ENCODE data around the gene GLMP. TPM values are rescaled to one million over a fixed set of nuclear protein-coding genes. Genes with fewer than 3 reads are reported as not detected.

GLMP gene
- polyA plus RNA-seq, 12 donors = 12.7 to 57.9 (median 21.4) TPM; not detected in 1

GRCh38 chr1:156257711-156258110 lies 37.8 kb downstream of the GLMP start:
- DNase-seq = no peak

DNA sequence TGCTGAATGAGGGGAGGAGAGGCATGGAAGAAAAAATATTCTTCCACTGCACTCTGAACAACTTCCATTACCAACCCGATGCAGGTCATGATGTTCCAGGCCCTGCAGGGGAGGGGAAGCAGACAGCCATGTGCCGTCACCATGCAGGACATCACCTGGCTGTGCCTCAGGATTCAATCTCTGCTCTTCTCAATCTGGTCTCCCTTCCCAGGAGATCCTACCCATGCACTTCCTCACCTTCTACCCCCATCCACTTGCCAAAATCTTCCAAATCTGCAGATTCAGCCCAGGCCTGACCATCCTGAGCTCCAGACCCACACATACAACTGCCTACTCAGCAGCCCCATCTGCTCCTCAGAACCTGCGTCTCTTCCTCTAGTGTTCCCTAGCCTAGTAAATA lies 41.8 kb downstream of the GLMP start:
- no peak for DNase-seq

- DNase-seq = no peak
These were observed 44.0 kb downstream of the GLMP start for GRCh38 chr1:156251527-156251926.

- DNase-seq = no peak
These were observed 45.9 kb downstream of the GLMP start for GRCh38 chr1:156249593-156249992.

DNA sequence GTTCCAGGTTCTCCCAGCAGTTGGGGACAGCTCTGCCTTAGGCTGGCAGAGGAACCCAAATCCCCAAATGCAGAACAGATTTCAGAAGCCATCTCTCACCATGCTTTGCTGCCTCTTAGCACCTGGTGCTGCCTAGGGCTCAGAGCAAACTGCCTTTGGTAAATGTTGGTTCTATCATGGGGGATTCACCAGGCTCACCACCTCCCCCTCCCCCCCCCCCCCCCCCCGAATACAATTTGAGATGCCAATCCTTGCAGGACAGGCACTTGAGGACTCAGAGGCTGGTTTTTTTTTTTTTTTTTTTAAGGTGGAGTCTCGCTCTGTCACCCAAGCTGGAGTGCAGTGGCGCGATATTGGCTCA lies 47.2 kb downstream of the GLMP start:
- no peak for DNase-seq

- no peak for DNase-seq
These were observed 47.8 kb downstream of the GLMP start, which contains the start of gene PAQR6 for GRCh38 chr1:156247460-156248322. TSS of gene PAQR6 (minus strand) at chr1:156248056. CDS start at chr1:156246731, 1,325 bp downstream.

DNA sequence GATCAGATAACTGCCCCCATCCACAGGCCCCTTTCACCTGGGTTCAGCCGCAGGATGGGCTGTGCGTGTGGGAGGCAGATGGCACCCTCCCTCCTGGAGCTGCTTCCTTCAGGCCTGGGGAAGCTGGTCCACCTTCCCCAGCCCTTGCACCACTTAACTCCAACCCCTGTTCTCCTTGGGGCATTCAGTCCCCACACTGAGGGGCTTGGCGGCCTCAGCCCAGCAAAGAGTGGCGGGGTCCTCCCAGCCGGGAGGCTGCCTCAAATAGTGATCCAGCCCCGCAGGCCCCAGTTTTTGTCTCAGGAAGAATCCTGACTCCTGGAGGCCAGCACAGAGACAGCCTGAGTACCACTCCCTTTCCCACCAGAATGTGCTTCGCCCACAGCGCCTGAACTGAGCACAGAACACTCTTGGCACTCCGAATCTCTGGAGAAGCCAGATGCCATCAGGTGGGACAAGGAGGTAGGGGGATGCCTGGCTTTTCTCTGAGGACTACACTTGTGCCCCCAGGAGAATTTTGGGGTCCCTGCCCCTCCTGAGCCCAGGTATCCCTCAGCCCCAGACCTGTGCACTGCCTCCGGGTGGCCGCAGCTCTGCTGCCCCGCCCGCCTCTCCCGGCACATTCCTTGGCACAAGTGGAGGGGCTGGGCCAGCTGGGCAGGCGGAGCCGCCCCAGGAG lies 48.6 kb downstream of the GLMP start:
- DNase-seq = no peak

- DNase-seq = no peak
These were observed 49.2 kb downstream of the GLMP start for GRCh38 chr1:156246241-156246780.

DNA sequence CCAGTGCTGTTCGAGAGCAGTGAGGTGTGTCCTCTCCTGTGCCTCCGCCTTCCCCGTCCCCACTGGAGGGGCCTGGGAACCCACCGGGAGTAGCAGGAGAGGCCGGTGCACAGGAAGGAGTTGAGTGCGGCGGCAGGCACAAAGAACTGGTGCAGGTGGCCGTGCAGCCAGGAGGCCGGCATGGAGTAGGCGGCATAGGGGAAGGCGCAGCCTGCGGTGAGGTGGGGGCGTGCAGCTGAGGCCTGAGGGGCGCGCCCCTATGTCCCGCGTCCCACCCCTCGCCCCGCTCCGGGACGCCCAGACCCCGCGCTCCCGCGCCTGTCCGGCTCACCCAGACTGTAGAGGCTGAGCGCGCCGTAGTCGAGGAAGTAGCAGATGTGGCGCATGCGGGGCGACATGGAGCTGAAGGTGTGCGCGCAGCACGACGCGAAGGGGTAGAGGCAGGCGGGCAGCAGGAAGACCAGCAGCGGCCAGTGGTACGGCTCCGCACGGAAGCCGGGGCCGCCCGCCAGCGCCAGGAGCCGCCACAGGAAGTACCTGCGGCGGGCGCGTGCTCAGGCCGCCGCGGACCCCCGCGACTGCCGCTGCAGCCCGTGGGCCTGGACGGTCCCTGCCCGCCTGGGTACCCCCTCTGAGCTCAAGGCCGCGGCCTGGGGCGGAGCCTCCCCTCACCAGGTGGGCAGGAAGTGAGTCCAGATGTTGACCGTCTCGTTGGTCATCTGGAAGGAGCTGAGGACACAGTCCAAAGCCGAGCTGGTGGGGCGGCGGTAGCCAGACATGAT lies 49.8 kb downstream of the GLMP start:
- DNase-seq = no peak

- DNase-seq = no peak
These were observed 50.8 kb downstream of the GLMP start for GRCh38 chr1:156244712-156245111.

DNA sequence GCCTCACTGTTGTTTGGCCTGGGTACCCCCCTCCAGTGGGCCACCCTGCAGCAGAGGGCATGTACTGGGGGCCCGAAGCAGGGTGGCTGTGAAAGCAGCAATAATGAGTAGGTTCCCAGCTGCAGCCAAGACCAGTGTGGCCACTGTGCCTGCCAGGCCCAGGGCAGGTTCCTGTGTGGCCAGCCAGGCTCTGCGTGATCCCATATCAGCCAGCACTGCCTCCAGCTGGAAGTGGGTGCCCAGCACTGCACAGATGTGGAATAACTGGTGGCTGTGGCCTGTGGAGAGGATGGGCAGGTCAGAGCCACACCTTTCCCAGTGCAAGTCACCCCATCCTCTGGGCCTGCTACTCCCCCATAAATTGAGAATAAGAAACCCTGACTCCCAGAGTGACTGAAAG lies 51.4 kb downstream of the GLMP start:
- no peak for DNase-seq

- no peak for DNase-seq
These were observed 52.7 kb downstream of the GLMP start for GRCh38 chr1:156242738-156243137.

Other genes with a start within 250 kb of the GLMP start
- gene UBQLN4, start 241.9 kb downstream of the GLMP start, polyA plus RNA-seq (ENCODE audit: insufficient read length in 12 of 12) = 10 to 100 TPM in 11 of 12 donors, not detected in 1; 40.2 to 55.3 (median 47.1) TPM
- gene LAMTOR2, start 240.9 kb downstream of the GLMP start, polyA plus RNA-seq (ENCODE audit: insufficient read length in 12 of 12) = 10 to 100 TPM in 11 of 12 donors, not detected in 1; 33.6 to 81.4 (median 36.4) TPM
- gene RAB25, start 234.5 kb downstream of the GLMP start, polyA plus RNA-seq (ENCODE audit: insufficient read length in 12 of 12) = 10 to 100 TPM in 3 of 12 donors, 1 to 10 TPM in 1, under 1 TPM in 7, not detected in 1; 0.18 to 39.5 (median 0.65) TPM
- gene MEX3A, start 213.2 kb downstream of the GLMP start, polyA plus RNA-seq (ENCODE audit: insufficient read length in 12 of 12) = 100 to 1,000 TPM in 1 of 12 donors, 10 to 100 TPM in 11; 17.0 to 113 (median 23.9) TPM
- 100 to 1,000 TPM; 240 to 804 (median 293) TPM for gene LMNA, start 181.0 kb downstream of the GLMP start, polyA plus RNA-seq (ENCODE audit: insufficient read length in 12 of 12)
- gene SEMA4A, start 142.1 kb downstream of the GLMP start, polyA plus RNA-seq (ENCODE audit: insufficient read length in 12 of 12) = 10 to 100 TPM in 2 of 12 donors, 1 to 10 TPM in 9, not detected in 1; 2.2 to 16.5 (median 3.4) TPM
- 10 to 100 TPM in 11 of 12 donors, not detected in 1; 10.5 to 15.8 (median 12.1) TPM for gene SLC25A44, start 101.6 kb downstream of the GLMP start, polyA plus RNA-seq (ENCODE audit: insufficient read length in 12 of 12)
- gene PMF1, start 82.7 kb downstream of the GLMP start, polyA plus RNA-seq (ENCODE audit: insufficient read length in 12 of 12) = 10 to 100 TPM in 11 of 12 donors, not detected in 1; 37.1 to 66.7 (median 40.6) TPM
- gene BGLAP, start 53.5 kb downstream of the GLMP start, polyA plus RNA-seq (ENCODE audit: insufficient read length in 12 of 12) = 1 to 10 TPM in 6 of 12 donors, under 1 TPM in 4, not detected in 2; 0.38 to 4.8 (median 1.4) TPM
- 1 to 10 TPM in 11 of 12 donors, not detected in 1; 1.6 to 6.9 (median 3.6) TPM for gene PAQR6, start 47.6 kb downstream of the GLMP start, polyA plus RNA-seq (ENCODE audit: insufficient read length in 12 of 12)
- gene SMG5, start 12.9 kb downstream of the GLMP start, polyA plus RNA-seq (ENCODE audit: insufficient read length in 12 of 12) = 10 to 100 TPM in 11 of 12 donors, not detected in 1; 38.6 to 55.8 (median 48.6) TPM
- gene TMEM79, start 11.4 kb downstream of the GLMP start, polyA plus RNA-seq (ENCODE audit: insufficient read length in 12 of 12) = 10 to 100 TPM in 1 of 12 donors, 1 to 10 TPM in 10, not detected in 1; 3.5 to 17.4 (median 4.2) TPM
- under 1 TPM in 1 of 12 donors, not detected in 11; 0.27 TPM for gene VHLL, start 3.6 kb upstream of the GLMP start, polyA plus RNA-seq (ENCODE audit: insufficient read length in 12 of 12)
- gene CCT3, start 42.6 kb upstream of the GLMP start, polyA plus RNA-seq (ENCODE audit: insufficient read length in 12 of 12) = 100 to 1,000 TPM in 11 of 12 donors, not detected in 1; 119 to 268 (median 248) TPM
- gene TSACC, start 42.8 kb upstream of the GLMP start, polyA plus RNA-seq (ENCODE audit: insufficient read length in 12 of 12) = 1 to 10 TPM in 4 of 12 donors, under 1 TPM in 6, not detected in 2; 0.60 to 1.4 (median 0.89) TPM
- gene RHBG, start 73.5 kb upstream of the GLMP start, polyA plus RNA-seq (ENCODE audit: insufficient read length in 12 of 12) = under 1 TPM in 1 of 12 donors, not detected in 11; 0.27 TPM
- 10 to 100 TPM in 11 of 12 donors, not detected in 1; 44.4 to 95.3 (median 69.1) TPM for gene MEF2D, start 205.1 kb upstream of the GLMP start, polyA plus RNA-seq (ENCODE audit: insufficient read length in 12 of 12)

Measured in muscle of arm (tissue), 12 donors.